Activated gamma-delta T cell treated with Interleukin-2 at 50 U/mL for 16 hours (primary cell): Measurements from ENCODE around the gene ACTN4.

Source experiments
- DNase-seq: peaks from one replicate; pipeline ENCODE4 v3.0.0-alpha.2; 2020

Gene ACTN4

GRCh38 chr19:38774181-38774950, 126.9 kb downstream of the ACTN4 start:
- DNase-seq: no peak

GRCh38 chr19:38778733-38779132, 131.3 kb downstream of the ACTN4 start:
- DNase-seq: no peak

GRCh38 chr19:38780443-38780842, 133.0 kb downstream of the ACTN4 start:
- no peak for DNase-seq

GRCh38 chr19:38781058-38781457, 133.6 kb downstream of the ACTN4 start:
- DNase-seq: no peak
